Activated CD8-positive, alpha-beta memory T cell treated with anti-CD3 and anti-CD28 coated beads, Interleukin-2, amount 10 ng/mL, durations not matched to agents 7 days and 5 days (primary cell): ENCODE results near the gene SRP68. TPM values are rescaled to one million over a fixed set of nuclear protein-coding genes. Genes with fewer than 3 reads are reported as not detected.

ENCODE experiments used
- ATAC-seq: fragments of 150-1000 bp; cut with Tn5 transposase; one replicate; pipeline ENCODE4 v1.10.0; 2021; ENCODE audit warnings: moderate library complexity
- CTCF ChIA-PET: fragments of 350-600 bp; sonication (Branson Sonifier 250); formaldehyde crosslinking; loops from one replicate; lab custom pipeline; 2021; ENCODE audit warnings: antibody characterized with exemption; lab: Charles Lee
- DNase-seq: peaks from one replicate; pipeline ENCODE4 v3.0.0-alpha.2; 2020
- H3K27ac Mint-ChIP-seq: one replicate; pipeline ENCODE4 v1.8.0; 2021; ENCODE audit warnings: mild to moderate bottlenecking, mixed read lengths
- H3K27me3 Mint-ChIP-seq: one replicate; pipeline ENCODE4 v1.8.0; 2021; ENCODE audit warnings: mixed read lengths
- H3K36me3 Mint-ChIP-seq: one replicate; pipeline ENCODE4 v1.8.0; 2021; ENCODE audit warnings: mild to moderate bottlenecking, mixed read lengths
- H3K4me1 Mint-ChIP-seq: one replicate; pipeline ENCODE4 v1.8.0; 2021; ENCODE audit warnings: mixed read lengths
- H3K4me3 Mint-ChIP-seq: one replicate; pipeline ENCODE4 v1.8.0; 2021; ENCODE audit warnings: mild to moderate bottlenecking, moderate library complexity, mixed read lengths
- H3K9me3 Mint-ChIP-seq: one replicate; pipeline ENCODE4 v1.8.0; 2022; ENCODE audit warnings: low read depth, mixed read lengths
- microRNA-seq: library from miRNA; unstranded; fragments of <30 nt; microRNA quantifications from one replicate; pipeline ENCODE4 v1.2.0, GENCODE V29; 2022
- total RNA-seq, 2 experiments: library from RNA; stranded (reverse); gene quantifications; one replicate each; pipeline ENCODE4 v1.2.3, GENCODE V29; 2021

SRP68 gene
- total RNA-seq, 2 experiments from 2014 or later: 92.0 to 116 TPM

DNA sequence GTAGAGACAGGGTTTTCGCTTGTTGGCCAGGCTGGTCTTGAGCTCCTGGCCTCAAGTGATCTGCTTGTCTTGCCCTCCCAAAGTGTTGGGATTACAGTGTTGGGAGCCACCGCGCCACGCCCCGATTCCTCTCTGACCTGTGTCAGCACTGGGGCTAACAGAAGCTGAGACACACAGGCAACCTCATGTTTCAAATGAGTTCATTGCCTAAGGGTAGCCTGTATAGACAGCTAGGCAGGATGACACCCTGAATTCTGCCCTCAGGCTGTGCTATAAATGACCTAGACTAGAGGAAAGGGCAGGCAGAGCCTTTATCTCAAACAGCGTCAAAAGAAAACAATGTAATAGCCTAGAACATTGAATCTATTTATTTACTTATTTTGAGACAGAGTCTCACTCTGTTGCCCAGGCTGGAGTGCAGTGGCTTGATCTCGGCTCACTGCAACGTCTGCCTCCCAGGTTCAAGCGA lies 74.0 kb downstream of the SRP68 start:
- ATAC-seq (no peak), DNase-seq (no peak)
- CTCF ChIA-PET: interaction anchor here (0.6 to 13.4 kb wide), 7 partner anchors 14 to 94 kb away, joined by 3 to 135 read pairs (median 7); partner anchors contain the start of genes FBF1 and MRPL38
- H3K36me3 Mint-ChIP-seq: no peaks in the 10 kb centered on the region
- H3K27me3 Mint-ChIP-seq: no peaks in the 10 kb centered on the region
- H3K4me3 Mint-ChIP-seq: no peak overlapping the region
- H3K9me3 Mint-ChIP-seq: no peaks in the 10 kb centered on the region
- peaks cover 14% of the 10 kb centered on the region for H3K4me1 Mint-ChIP-seq
- no peak overlapping the region for H3K27ac Mint-ChIP-seq

DNA sequence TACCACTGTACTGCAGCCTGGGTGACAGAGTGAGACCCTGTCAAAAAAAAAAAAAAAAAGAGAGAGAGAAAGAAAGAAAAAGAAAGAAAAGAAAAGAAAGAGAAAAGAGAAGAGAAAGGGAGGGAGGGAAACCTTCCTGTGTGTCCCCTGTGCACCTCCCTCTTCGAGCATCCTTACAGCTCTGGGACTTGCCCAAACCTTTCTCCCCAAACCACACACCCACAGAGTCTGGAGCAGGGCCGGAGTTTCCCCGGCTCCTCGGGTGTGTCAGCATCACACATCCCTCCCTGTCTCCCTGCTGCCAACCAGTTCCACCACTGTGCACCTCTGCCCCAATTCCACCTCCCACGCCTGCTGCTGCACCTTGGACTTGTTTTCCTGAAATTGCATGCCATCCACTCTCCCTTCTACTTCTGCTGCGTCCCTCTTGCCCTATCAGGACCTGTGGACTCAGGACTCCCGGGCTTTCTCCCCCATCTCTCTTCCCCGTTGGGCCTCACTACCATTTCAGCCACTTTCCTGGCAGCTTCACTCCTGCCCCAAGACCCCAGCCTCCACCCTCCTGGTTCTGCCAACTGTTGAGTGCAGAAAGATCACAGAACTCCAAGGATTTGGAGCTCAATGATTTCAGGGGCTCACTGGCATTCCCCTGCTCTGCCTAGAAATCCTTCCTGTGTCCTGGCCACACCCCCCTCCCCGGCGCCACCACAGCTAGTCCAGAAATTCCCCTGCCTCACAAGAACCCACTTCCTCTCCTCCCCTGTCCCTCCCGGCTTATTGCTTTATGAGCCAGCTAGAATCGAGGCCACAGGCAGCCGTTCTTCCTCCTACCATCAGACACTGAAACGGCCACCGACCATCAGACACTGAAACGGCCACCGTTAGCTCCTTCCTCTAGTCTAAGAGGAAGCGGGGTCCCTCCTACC lies 75.4 kb downstream of the SRP68 start:
- Mint-ChIP-seq H3K4me1 (peaks cover 14% of the 10 kb centered on the region), H3K27ac (peak overlapping the region; percentile 79), H3K4me3 (peak overlapping the region; percentile 25), H3K9me3 (no peaks in the 10 kb centered on the region), H3K36me3 (no peaks in the 10 kb centered on the region), H3K27me3 (no peaks in the 10 kb centered on the region)
- CTCF ChIA-PET: interaction anchor here (0.6 to 13.4 kb wide), 11 partner anchors 9 to 1628 kb away, joined by 3 to 135 read pairs (median 6); partner anchors contain the start of gene MRPL38
- DNase-seq (peak; percentile 54), ATAC-seq (peak; percentile 32)

DNA sequence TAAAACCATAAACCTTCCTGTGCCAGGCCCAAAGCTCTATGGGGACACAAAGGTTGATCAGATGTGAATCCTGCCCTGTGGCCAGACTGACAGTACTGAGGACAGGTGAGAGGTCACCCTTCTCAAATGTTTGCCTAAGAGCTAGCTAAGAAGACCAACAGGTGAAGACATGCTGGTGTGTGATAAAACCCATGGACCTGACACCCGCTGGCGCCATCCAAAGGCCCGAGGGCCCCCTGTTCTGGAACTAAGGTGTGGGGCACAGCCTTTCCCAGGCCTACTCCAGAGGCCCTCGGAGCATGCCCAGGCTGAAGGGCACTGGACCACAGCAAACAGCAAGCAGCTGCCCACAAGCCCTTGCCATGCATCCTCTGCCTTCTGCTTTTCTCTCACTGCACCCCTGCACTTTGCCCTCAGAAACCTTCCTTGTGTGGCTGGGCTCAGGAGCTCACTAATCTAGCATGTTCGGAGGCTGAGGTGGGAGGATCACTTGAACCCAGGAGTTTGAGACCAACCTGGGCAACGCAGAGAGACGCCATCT lies 76.9 kb downstream of the SRP68 start:
- DNase-seq (no peak), ATAC-seq (no peak)
- Mint-ChIP-seq H3K36me3 (peaks cover 4% of the 10 kb centered on the region), H3K4me1 (peaks cover 14% of the 10 kb centered on the region), H3K27ac (no peak overlapping the region), H3K9me3 (no peaks in the 10 kb centered on the region), H3K27me3 (no peaks in the 10 kb centered on the region), H3K4me3 (no peak overlapping the region)
- CTCF ChIA-PET: interaction anchor here (1.4 to 13.4 kb wide), 6 partner anchors 10 to 91 kb away, joined by 3 to 135 read pairs (median 10); partner anchors contain the start of gene MRPL38

DNA sequence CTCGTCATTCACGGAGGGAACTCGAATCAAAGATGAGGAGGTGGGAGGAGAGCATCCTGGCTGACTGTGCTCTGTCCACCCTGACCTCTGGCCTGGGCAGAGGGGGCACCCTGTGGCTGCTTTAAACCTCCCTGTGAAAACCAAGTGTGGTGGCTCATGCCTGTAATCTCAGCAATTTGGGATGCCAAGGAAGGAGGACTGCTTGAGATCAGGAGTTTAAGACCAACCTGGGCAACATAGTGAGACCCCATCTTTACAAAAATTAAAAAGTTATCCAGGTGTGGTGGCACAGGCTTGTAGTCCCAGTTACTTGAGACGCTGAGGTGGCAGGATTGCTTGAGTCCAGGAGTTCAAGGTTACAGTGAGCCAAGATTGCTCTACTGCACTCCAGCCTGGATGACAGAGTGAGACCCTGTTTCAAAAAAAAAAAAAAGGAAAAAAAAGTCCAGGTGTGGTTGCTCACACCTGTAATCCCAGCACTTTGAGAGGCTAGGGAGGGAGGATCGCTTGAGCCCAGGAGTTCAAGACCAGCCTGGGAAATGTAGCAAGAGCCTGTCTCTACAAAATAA lies 77.4 kb downstream of the SRP68 start:
- H3K4me3 Mint-ChIP-seq: no peak overlapping the region
- CTCF ChIA-PET: interaction anchor here (1.4 to 13.4 kb wide), 2 partner anchors 10 to 22 kb away, joined by 3 to 135 read pairs; no protein-coding TSS in a partner anchor

DNA sequence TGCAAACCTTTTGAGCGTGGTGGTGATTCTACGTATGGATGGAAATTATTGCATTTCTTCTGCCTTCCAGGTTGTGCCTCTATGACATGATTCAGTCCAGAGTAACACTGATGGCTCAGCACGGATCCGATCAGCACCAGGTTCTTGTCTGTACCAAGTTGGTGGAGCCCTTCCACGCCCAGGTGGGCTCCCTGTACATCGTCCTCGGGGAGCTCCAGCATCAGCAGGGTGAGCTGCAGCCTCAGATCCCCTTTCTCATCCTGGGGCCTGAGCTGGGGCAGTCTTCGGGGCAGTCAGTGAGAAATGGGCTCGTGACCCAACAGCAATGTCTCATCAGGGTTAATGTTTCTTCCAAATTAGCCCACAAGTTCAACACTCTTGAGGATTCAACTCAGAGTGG lies 80.9 kb downstream of the SRP68 start:
- Mint-ChIP-seq H3K27ac (no peak overlapping the region), H3K27me3 (no peaks in the 10 kb centered on the region)

More for the DNA sequence above, 77.4 kb downstream of the SRP68 start:
- Mint-ChIP-seq H3K36me3 (peaks cover 4% of the 10 kb centered on the region), H3K9me3 (no peaks in the 10 kb centered on the region), H3K27ac (no peak overlapping the region), H3K4me1 (peaks cover 14% of the 10 kb centered on the region), H3K27me3 (no peaks in the 10 kb centered on the region)
- no peak for ATAC-seq
- DNase-seq: no peak

More for the DNA sequence above, 80.9 kb downstream of the SRP68 start:
- CTCF ChIA-PET: interaction anchor here (0.7 to 3.4 kb wide), 5 partner anchors 11 to 406 kb away, joined by 3 to 11 read pairs (median 3); no protein-coding TSS in a partner anchor
- no peaks in the 10 kb centered on the region for H3K9me3 Mint-ChIP-seq
- ATAC-seq: no peak
- H3K36me3 Mint-ChIP-seq: peaks cover 4% of the 10 kb centered on the region
- no peak overlapping the region for H3K4me3 Mint-ChIP-seq
- H3K4me1 Mint-ChIP-seq: peaks cover under 1% of the 10 kb centered on the region
- DNase-seq: no peak

Small RNA genes lying within 50 kb of the gene (microRNA-seq; reads per million reads assigned to microRNA genes)
- not detected for gene MIR6868

Other genes starting within 250 kb of the SRP68 start
- 100 to 1,000 TPM; 212 to 218 TPM for gene UNC13D, start 228.1 kb downstream of the SRP68 start, total RNA-seq
- gene WBP2, start 217.2 kb downstream of the SRP68 start, total RNA-seq: 10 to 100 TPM; 71.3 to 79.1 TPM
- gene TRIM47, start 193.9 kb downstream of the SRP68 start, total RNA-seq: 10 to 100 TPM; 13.4 to 24.3 TPM
- gene TRIM65, start 175.6 kb downstream of the SRP68 start, total RNA-seq: 10 to 100 TPM; 33.3 to 33.6 TPM
- 100 to 1,000 TPM; 115 to 139 TPM for gene MRPL38, start 167.6 kb downstream of the SRP68 start, total RNA-seq
- gene FBF1, start 131.5 kb downstream of the SRP68 start, total RNA-seq: 10 to 100 TPM; 26.6 to 36.7 TPM
- 10 to 100 TPM; 28.8 to 33.8 TPM for gene ACOX1, start 93.4 kb downstream of the SRP68 start, total RNA-seq
- gene TEN1, start 93.3 kb downstream of the SRP68 start, total RNA-seq: 10 to 100 TPM; 13.3 to 15.1 TPM
- gene CDK3, start 71.7 kb downstream of the SRP68 start, total RNA-seq: 1 to 10 TPM; 6.3 to 7.0 TPM
- under 1 TPM in 1 of 2 experiments, not detected in 1; 0.03 TPM for gene EVPL, start 45.2 kb downstream of the SRP68 start, total RNA-seq
- under 1 TPM; 0.29 to 0.47 TPM for gene GALR2, start 2.3 kb upstream of the SRP68 start, total RNA-seq
- under 1 TPM; 0.26 to 0.87 TPM for gene ZACN, start 6.7 kb upstream of the SRP68 start, total RNA-seq
- 100 to 1,000 TPM; 132 to 137 TPM for gene EXOC7, start 31.3 kb upstream of the SRP68 start, total RNA-seq
- under 1 TPM in 1 of 2 experiments, not detected in 1; 0.55 TPM for gene FOXJ1, start 68.7 kb upstream of the SRP68 start, total RNA-seq
- 100 to 1,000 TPM in 1 of 2 experiments, 10 to 100 TPM in 1; 73.0 to 148 TPM for gene RNF157, start 168.0 kb upstream of the SRP68 start, total RNA-seq
- gene UBALD2, start 192.8 kb upstream of the SRP68 start, total RNA-seq: 100 to 1,000 TPM; 260 to 406 TPM
- gene QRICH2, start 235.8 kb upstream of the SRP68 start, total RNA-seq: 1 to 10 TPM; 3.8 to 5.8 TPM